ENCODE data around the gene ZMAT1. TPM values are rescaled to one million over a fixed set of nuclear protein-coding genes. Genes with fewer than 3 reads are reported as not detected.
"Not testable (repeated sequence)": the region's sequence is repeated elsewhere in the genome, so short reads cannot be mapped to it uniquely, and the experiment has no call there.

ZMAT1 gene
- 10 to 100 TPM in 2 of 4 donors, 1 to 10 TPM in 2; 3.6 to 15.7 (median 10.7) TPM for total RNA-seq

- Histone ChIP-seq H3K4me1 (no peaks in the 10 kb centered on the region), H3K9me3 (no peaks in the 10 kb centered on the region), H3K4me3 (peak within 1 kb of the TSS; percentile 43 to 66), H3K27ac (peak within 1 kb of the TSS; percentile 94 to 95), H3K36me3 (no peaks in the 10 kb centered on the region), H3K27me3 (peaks cover 0 to 6% of the 10 kb centered on the region in 2 donors)
- DNase-seq, result peak; percentile 91 to 95
- TF ChIP-seq CTCF (IDR thresholded peaks at IDR 0.05) (peak in 1 of 4 experiments; percentile 17), POLR2A (IDR thresholded peaks at IDR 0.05) (peak; percentile 74 to 89)
- intact Hi-C loops (cut with DNase I; ENCODE audit: low total_unique reads), result no loop called here
Measured at GRCh38 chrX:101931488-101932248, at the start of gene ZMAT1. Gene ZMAT1 (minus strand): TSS chrX:101932027. CDS start chrX:101932008, 19 bp downstream.

- TF ChIP-seq CTCF (IDR thresholded peaks at IDR 0.05) (no peak), POLR2A (IDR thresholded peaks at IDR 0.05) (no peak)
- intact Hi-C loops (cut with DNase I; ENCODE audit: low total_unique reads), result no loop called here
- no peaks in the 10 kb centered on the region for H3K9me3 ChIP-seq
Measured at GRCh38 chrX:101977106-101977505, 45.3 kb upstream of the ZMAT1 start.

GRCh38 chrX:101973066-101973465 lies 41.2 kb upstream of the ZMAT1 start:
- H3K36me3 ChIP-seq, result no peaks in the 10 kb centered on the region
- H3K27ac ChIP-seq, result no peak overlapping the region
- H3K9me3 ChIP-seq, result no peaks in the 10 kb centered on the region
- intact Hi-C loops (cut with DNase I; ENCODE audit: low total_unique reads), result no loop called here
- H3K4me1 ChIP-seq, result no peaks in the 10 kb centered on the region
- no peak overlapping the region for H3K4me3 ChIP-seq
- H3K27me3 ChIP-seq, result peaks cover 0 to 8% of the 10 kb centered on the region in 2 donors
- no peak for TF ChIP-seq POLR2A (IDR thresholded peaks at IDR 0.05)
- TF ChIP-seq CTCF (IDR thresholded peaks at IDR 0.05), result no peak
- no peak for DNase-seq

More at GRCh38 chrX:101977106-101977505, 45.3 kb upstream of the ZMAT1 start:
- H3K4me3 ChIP-seq, result no peak overlapping the region
- peaks cover 0 to 4% of the 10 kb centered on the region in 2 donors for H3K27me3 ChIP-seq
- DNase-seq, result no peak
- no peaks in the 10 kb centered on the region for H3K36me3 ChIP-seq
- no peak overlapping the region for H3K27ac ChIP-seq
- H3K4me1 ChIP-seq, result no peaks in the 10 kb centered on the region

GRCh38 chrX:101964923-101965539 lies 33.2 kb upstream of the ZMAT1 start:
- H3K4me1 ChIP-seq; H3K4me3 ChIP-seq; DNase-seq; H3K9me3 ChIP-seq; H3K27me3 ChIP-seq; H3K27ac ChIP-seq; H3K36me3 ChIP-seq; intact Hi-C loops (cut with DNase I; ENCODE audit: low total_unique reads): not testable (repeated sequence)

- TF ChIP-seq POLR2A (IDR thresholded peaks at IDR 0.05), result no peak
- no peak for TF ChIP-seq CTCF (IDR thresholded peaks at IDR 0.05)
- intact Hi-C loops (cut with DNase I; ENCODE audit: low total_unique reads), result no loop called here
- Histone ChIP-seq H3K36me3 (no peaks in the 10 kb centered on the region), H3K9me3 (no peaks in the 10 kb centered on the region), H3K4me3 (no peak overlapping the region), H3K4me1 (no peaks in the 10 kb centered on the region), H3K27me3 (no peaks in the 10 kb centered on the region), H3K27ac (no peak overlapping the region)
- no peak for DNase-seq
Measured at GRCh38 chrX:101958139-101958538, 26.3 kb upstream of the ZMAT1 start.
